ENCODE results near the gene SHISAL1.

DNA sequence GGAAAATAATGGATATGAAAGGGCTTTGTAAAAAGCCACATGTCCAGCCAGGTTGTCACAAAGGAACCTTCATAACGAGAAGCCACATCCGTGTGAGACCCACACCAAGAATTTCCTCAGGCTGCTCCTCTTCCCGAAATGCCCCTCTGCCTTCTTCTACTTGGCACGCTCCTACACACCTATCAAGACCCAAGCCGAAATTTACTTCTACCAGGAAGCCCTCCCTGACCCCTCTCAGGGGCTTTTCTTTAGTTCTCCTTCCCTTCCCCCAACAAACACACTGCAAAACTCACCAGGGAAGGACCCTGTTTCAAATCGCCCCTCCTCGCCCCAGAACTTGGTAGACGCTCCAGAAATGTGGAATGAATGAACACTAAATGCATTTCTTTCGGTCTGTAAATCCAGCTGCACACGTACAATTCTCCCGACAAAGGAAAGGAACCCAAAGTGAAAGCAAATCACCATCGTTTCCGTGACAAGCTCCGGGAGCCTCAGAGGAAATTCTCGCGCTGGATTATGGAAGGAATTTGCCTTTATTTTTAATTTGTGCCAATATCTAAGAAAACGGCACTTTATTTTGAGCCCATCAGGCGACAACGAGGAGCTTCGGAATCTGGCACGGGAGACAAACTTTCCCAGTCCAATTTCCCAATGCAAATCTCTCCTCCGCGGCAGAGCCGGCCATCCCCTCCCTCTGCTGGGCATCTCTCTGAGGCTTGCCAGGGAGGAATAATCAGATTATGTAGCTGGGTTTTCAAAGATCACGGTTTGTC is 13.2 kb upstream of the SHISAL1 start:
- TF ChIP-seq, protein P1, sequence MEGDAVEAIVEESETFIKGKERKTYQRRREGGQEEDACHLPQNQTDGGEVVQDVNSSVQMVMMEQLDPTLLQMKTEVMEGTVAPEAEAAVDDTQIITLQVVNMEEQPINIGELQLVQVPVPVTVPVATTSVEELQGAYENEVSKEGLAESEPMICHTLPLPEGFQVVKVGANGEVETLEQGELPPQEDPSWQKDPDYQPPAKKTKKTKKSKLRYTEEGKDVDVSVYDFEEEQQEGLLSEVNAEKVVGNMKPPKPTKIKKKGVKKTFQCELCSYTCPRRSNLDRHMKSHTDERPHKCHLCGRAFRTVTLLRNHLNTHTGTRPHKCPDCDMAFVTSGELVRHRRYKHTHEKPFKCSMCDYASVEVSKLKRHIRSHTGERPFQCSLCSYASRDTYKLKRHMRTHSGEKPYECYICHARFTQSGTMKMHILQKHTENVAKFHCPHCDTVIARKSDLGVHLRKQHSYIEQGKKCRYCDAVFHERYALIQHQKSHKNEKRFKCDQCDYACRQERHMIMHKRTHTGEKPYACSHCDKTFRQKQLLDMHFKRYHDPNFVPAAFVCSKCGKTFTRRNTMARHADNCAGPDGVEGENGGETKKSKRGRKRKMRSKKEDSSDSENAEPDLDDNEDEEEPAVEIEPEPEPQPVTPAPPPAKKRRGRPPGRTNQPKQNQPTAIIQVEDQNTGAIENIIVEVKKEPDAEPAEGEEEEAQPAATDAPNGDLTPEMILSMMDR (IDR thresholded peaks at IDR 0.05): peak in 1 of 3 donors; percentile 18
- no peak for TF ChIP-seq EP300 (IDR thresholded peaks at IDR 0.05)

Measured in ovary (tissue), 3 donors.